ENCODE measurements around the gene CPLX1. TPM values are rescaled to one million over a fixed set of nuclear protein-coding genes. Genes with fewer than 3 reads are reported as not detected.

Gene CPLX1
- total and polyA plus RNA-seq, 7 experiments from 2014 or later = 0.17 to 1.9 (median 0.58) TPM; not detected in 1

GRCh38 chr4:844752-845232 lies 18.9 kb upstream of the CPLX1 start:
- DNase-seq (no peak), ATAC-seq (no peak)
- H3K27me3 Mint-ChIP-seq = no peaks in the 10 kb centered on the region
- no peaks in the 10 kb centered on the region for H3K9me3 ChIP-seq (ENCODE audit: control insufficient read depth in 2 of 3, low read length in 3 of 3)
- H3K9me3 Mint-ChIP-seq = peaks cover 0 to 16% (median 5%) of the 10 kb centered on the region in 11 donors
- H3K36me3 ChIP-seq (ENCODE audit: control insufficient read depth in 2 of 3, insufficient read depth in 3 of 3, low read length in 3 of 3) = peaks cover 0 to 17% (median 0%) of the 10 kb centered on the region in 3 experiments
- intact Hi-C loops (cut with micrococcal nuclease) = no loop called here
- H3K4me3 ChIP-seq (ENCODE audit: low read length) = no peak overlapping the region
- no peak overlapping the region for H3K27ac Mint-ChIP-seq
- H3K27me3 ChIP-seq (ENCODE audit: control insufficient read depth in 2 of 2, insufficient read depth in 2 of 2, low read length in 2 of 2) = no peaks in the 10 kb centered on the region
- H3K4me1 ChIP-seq (ENCODE audit: control insufficient read depth in 2 of 2, insufficient read depth in 2 of 2, low read length in 2 of 2) = no peaks in the 10 kb centered on the region
- no peaks in the 10 kb centered on the region for H3K4me1 Mint-ChIP-seq
- ChIA-PET POLR2A (no interaction called here), CTCF (interaction anchor here (0.6 kb wide), 1 partner anchor 971 kb away, joined by 4 read pairs; no protein-coding TSS in a partner anchor)
- no peak overlapping the region for H3K27ac ChIP-seq (ENCODE audit: low read depth, low read length)
- no peak overlapping the region for H3K4me3 Mint-ChIP-seq
- peaks cover 0 to 45% (median 17%) of the 10 kb centered on the region in 5 donors for H3K36me3 Mint-ChIP-seq

- H3K36me3 Mint-ChIP-seq = peaks cover 0 to 32% (median 21%) of the 10 kb centered on the region in 5 donors
- CTCF ChIA-PET = no interaction called here
- H3K9me3 ChIP-seq (ENCODE audit: control insufficient read depth in 2 of 3, low read length in 3 of 3) = peaks cover 0 to 16% (median 4%) of the 10 kb centered on the region in 3 experiments
- H3K4me3 Mint-ChIP-seq = no peak overlapping the region
- H3K4me1 ChIP-seq (ENCODE audit: control insufficient read depth in 2 of 2, insufficient read depth in 2 of 2, low read length in 2 of 2) = no peaks in the 10 kb centered on the region
- H3K9me3 Mint-ChIP-seq = peaks cover 0 to 44% (median 15%) of the 10 kb centered on the region in 11 donors
- no peak overlapping the region for H3K27ac Mint-ChIP-seq
- DNase-seq (no peak), ATAC-seq (no peak)
- no peaks in the 10 kb centered on the region for H3K36me3 ChIP-seq (ENCODE audit: control insufficient read depth in 2 of 3, insufficient read depth in 3 of 3, low read length in 3 of 3)
- H3K27me3 ChIP-seq (ENCODE audit: control insufficient read depth in 2 of 2, insufficient read depth in 2 of 2, low read length in 2 of 2) = no peaks in the 10 kb centered on the region
- POLR2A ChIA-PET = no interaction called here
- no peak overlapping the region for H3K4me3 ChIP-seq (ENCODE audit: low read length)
- no peaks in the 10 kb centered on the region for H3K4me1 Mint-ChIP-seq
- intact Hi-C loops (cut with micrococcal nuclease) = no loop called here
- H3K27me3 Mint-ChIP-seq = no peaks in the 10 kb centered on the region
- no peak overlapping the region for H3K27ac ChIP-seq (ENCODE audit: low read depth, low read length)
These were observed 13.9 kb upstream of the CPLX1 start for GRCh38 chr4:839675-840443.

- POLR2A ChIA-PET = no interaction called here
- no peak overlapping the region for H3K27ac Mint-ChIP-seq
- peaks cover 0 to 16% (median 4%) of the 10 kb centered on the region in 3 experiments for H3K9me3 ChIP-seq (ENCODE audit: control insufficient read depth in 2 of 3, low read length in 3 of 3)
These were observed 11.8 kb upstream of the CPLX1 start for GRCh38 chr4:837772-838171.

GRCh38 chr4:836750-837301 lies 10.9 kb upstream of the CPLX1 start:
- no peak overlapping the region for H3K4me3 ChIP-seq (ENCODE audit: low read length)
- Mint-ChIP-seq H3K27me3 (no peaks in the 10 kb centered on the region), H3K27ac (no peak overlapping the region), H3K4me3 (no peak overlapping the region), H3K36me3 (peaks cover 0 to 15% (median 13%) of the 10 kb centered on the region in 5 donors), H3K4me1 (peaks cover 0 to 4% (median 0%) of the 10 kb centered on the region in 7 donors), H3K9me3 (peaks cover 0 to 41% (median 16%) of the 10 kb centered on the region in 11 donors)
- ChIA-PET POLR2A (no interaction called here), CTCF (no interaction called here)
- H3K9me3 ChIP-seq (ENCODE audit: control insufficient read depth in 2 of 3, low read length in 3 of 3) = peaks cover 0 to 21% (median 4%) of the 10 kb centered on the region in 3 experiments
- intact Hi-C loops (cut with micrococcal nuclease) = no loop called here
- ATAC-seq (no peak), DNase-seq (no peak)
- no peaks in the 10 kb centered on the region for H3K4me1 ChIP-seq (ENCODE audit: control insufficient read depth in 2 of 2, insufficient read depth in 2 of 2, low read length in 2 of 2)
- H3K27me3 ChIP-seq (ENCODE audit: control insufficient read depth in 2 of 2, insufficient read depth in 2 of 2, low read length in 2 of 2) = no peaks in the 10 kb centered on the region
- no peaks in the 10 kb centered on the region for H3K36me3 ChIP-seq (ENCODE audit: control insufficient read depth in 2 of 3, insufficient read depth in 3 of 3, low read length in 3 of 3)
- no peak overlapping the region for H3K27ac ChIP-seq (ENCODE audit: low read depth, low read length)

More at GRCh38 chr4:837772-838171, 11.8 kb upstream of the CPLX1 start:
- no peak overlapping the region for H3K27ac ChIP-seq (ENCODE audit: low read depth, low read length)
- intact Hi-C loops (cut with micrococcal nuclease) = no loop called here
- ATAC-seq (no peak), DNase-seq (no peak)
- H3K4me1 ChIP-seq (ENCODE audit: control insufficient read depth in 2 of 2, insufficient read depth in 2 of 2, low read length in 2 of 2) = no peaks in the 10 kb centered on the region
- peaks cover 0 to 21% (median 18%) of the 10 kb centered on the region in 5 donors for H3K36me3 Mint-ChIP-seq
- no peaks in the 10 kb centered on the region for H3K27me3 Mint-ChIP-seq
- H3K9me3 Mint-ChIP-seq = peaks cover 0 to 44% (median 18%) of the 10 kb centered on the region in 11 donors
- CTCF ChIA-PET = no interaction called here
- H3K4me3 ChIP-seq (ENCODE audit: low read length) = no peak overlapping the region
- no peaks in the 10 kb centered on the region for H3K36me3 ChIP-seq (ENCODE audit: control insufficient read depth in 2 of 3, insufficient read depth in 3 of 3, low read length in 3 of 3)
- no peak overlapping the region for H3K4me3 Mint-ChIP-seq
- H3K4me1 Mint-ChIP-seq = peaks cover 0 to 4% (median 0%) of the 10 kb centered on the region in 7 donors
- no peaks in the 10 kb centered on the region for H3K27me3 ChIP-seq (ENCODE audit: control insufficient read depth in 2 of 2, insufficient read depth in 2 of 2, low read length in 2 of 2)

GRCh38 chr4:836003-836511 lies 10.1 kb upstream of the CPLX1 start:
- Mint-ChIP-seq H3K4me1 (peaks cover 0 to 4% (median 0%) of the 10 kb centered on the region in 7 donors), H3K9me3 (peaks cover 0 to 37% (median 19%) of the 10 kb centered on the region in 11 donors), H3K4me3 (no peak overlapping the region), H3K27ac (no peak overlapping the region), H3K27me3 (no peaks in the 10 kb centered on the region), H3K36me3 (peaks cover 0 to 13% (median 11%) of the 10 kb centered on the region in 5 donors)
- Histone ChIP-seq H3K27ac (ENCODE audit: low read depth, low read length) (no peak overlapping the region), H3K4me3 (ENCODE audit: low read length) (no peak overlapping the region), H3K36me3 (ENCODE audit: control insufficient read depth in 2 of 3, insufficient read depth in 3 of 3, low read length in 3 of 3) (no peaks in the 10 kb centered on the region), H3K9me3 (ENCODE audit: control insufficient read depth in 2 of 3, low read length in 3 of 3) (peaks cover 0 to 29% (median 4%) of the 10 kb centered on the region in 3 experiments), H3K4me1 (ENCODE audit: control insufficient read depth in 2 of 2, insufficient read depth in 2 of 2, low read length in 2 of 2) (no peaks in the 10 kb centered on the region), H3K27me3 (ENCODE audit: control insufficient read depth in 2 of 2, insufficient read depth in 2 of 2, low read length in 2 of 2) (no peaks in the 10 kb centered on the region)
- DNase-seq (no peak), ATAC-seq (no peak)
- ChIA-PET POLR2A (no interaction called here), CTCF (no interaction called here)
- intact Hi-C loops (cut with micrococcal nuclease) = no loop called here

- Histone ChIP-seq H3K27me3 (ENCODE audit: control insufficient read depth in 2 of 2, insufficient read depth in 2 of 2, low read length in 2 of 2) (no peaks in the 10 kb centered on the region), H3K27ac (ENCODE audit: low read depth, low read length) (no peak overlapping the region), H3K4me3 (ENCODE audit: low read length) (no peak overlapping the region), H3K36me3 (ENCODE audit: control insufficient read depth in 2 of 3, insufficient read depth in 3 of 3, low read length in 3 of 3) (no peaks in the 10 kb centered on the region), H3K4me1 (ENCODE audit: control insufficient read depth in 2 of 2, insufficient read depth in 2 of 2, low read length in 2 of 2) (no peaks in the 10 kb centered on the region), H3K9me3 (ENCODE audit: control insufficient read depth in 2 of 3, low read length in 3 of 3) (peaks cover 0 to 35% (median 4%) of the 10 kb centered on the region in 3 experiments)
- H3K4me3 Mint-ChIP-seq = no peak overlapping the region
- no peak for DNase-seq
- peaks cover 0 to 12% (median 8%) of the 10 kb centered on the region in 5 donors for H3K36me3 Mint-ChIP-seq
- peaks cover 0 to 2% (median 0%) of the 10 kb centered on the region in 5 donors for H3K27me3 Mint-ChIP-seq
- intact Hi-C loops (cut with micrococcal nuclease) = no loop called here
- H3K27ac Mint-ChIP-seq = no peak overlapping the region
- ChIA-PET CTCF (no interaction called here), POLR2A (no interaction called here)
- H3K4me1 Mint-ChIP-seq = peaks cover 0 to 4% (median 0%) of the 10 kb centered on the region in 7 donors
- no peak for ATAC-seq
- H3K9me3 Mint-ChIP-seq = peaks cover 0 to 33% (median 16%) of the 10 kb centered on the region in 11 donors
These were observed 9.4 kb upstream of the CPLX1 start for GRCh38 chr4:835148-836002.
